ENCODE data around the gene RGL3.

DNA sequence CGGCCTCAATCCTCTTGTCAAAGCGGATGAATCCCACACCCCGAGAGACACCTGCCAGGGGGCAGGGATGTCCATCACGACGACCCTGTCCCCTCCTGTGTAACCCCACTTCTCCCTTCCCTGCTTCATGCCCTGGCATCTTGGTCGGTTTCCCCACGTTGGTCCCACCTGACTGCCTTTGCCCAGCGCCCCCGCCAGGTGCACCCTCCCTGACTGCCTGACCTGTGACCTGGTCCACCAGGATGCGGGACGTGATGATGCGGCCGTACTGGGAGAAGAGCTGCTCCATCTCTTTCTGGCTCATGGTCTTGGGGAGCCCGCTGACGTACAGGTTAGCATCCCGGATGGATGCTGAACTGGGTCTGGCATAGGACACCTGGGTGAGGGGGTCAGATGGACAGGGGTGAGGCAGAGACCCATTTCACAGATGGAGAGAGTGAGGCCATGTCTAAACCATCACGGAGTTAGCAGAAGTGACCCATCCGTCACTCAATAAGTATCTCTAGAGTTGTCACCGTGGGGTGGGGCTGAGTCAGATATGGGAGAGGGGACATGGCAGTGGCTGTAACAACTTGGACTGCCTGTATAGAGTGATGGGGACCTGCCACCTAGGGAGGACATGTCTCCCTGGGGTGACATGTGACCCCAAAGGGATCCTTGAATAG is 39.3 kb upstream of the RGL3 start:
- TF ChIP-seq, protein P1, sequence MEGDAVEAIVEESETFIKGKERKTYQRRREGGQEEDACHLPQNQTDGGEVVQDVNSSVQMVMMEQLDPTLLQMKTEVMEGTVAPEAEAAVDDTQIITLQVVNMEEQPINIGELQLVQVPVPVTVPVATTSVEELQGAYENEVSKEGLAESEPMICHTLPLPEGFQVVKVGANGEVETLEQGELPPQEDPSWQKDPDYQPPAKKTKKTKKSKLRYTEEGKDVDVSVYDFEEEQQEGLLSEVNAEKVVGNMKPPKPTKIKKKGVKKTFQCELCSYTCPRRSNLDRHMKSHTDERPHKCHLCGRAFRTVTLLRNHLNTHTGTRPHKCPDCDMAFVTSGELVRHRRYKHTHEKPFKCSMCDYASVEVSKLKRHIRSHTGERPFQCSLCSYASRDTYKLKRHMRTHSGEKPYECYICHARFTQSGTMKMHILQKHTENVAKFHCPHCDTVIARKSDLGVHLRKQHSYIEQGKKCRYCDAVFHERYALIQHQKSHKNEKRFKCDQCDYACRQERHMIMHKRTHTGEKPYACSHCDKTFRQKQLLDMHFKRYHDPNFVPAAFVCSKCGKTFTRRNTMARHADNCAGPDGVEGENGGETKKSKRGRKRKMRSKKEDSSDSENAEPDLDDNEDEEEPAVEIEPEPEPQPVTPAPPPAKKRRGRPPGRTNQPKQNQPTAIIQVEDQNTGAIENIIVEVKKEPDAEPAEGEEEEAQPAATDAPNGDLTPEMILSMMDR (IDR thresholded peaks at IDR 0.05; ENCODE audit: low read length): no peak
- no peak for TF ChIP-seq EZH2 (IDR thresholded peaks at IDR 0.05; ENCODE audit: borderline replicate concordance, low read length)

Data from OCI-LY1 (cell line).